ENCODE results near the gene OGFOD3. TPM values are rescaled to one million over a fixed set of nuclear protein-coding genes. Genes with fewer than 3 reads are reported as not detected.
A peak's percentile ranks its signal among the peaks of the same experiment; 100 is the strongest.

Gene OGFOD3
- total and polyA plus RNA-seq, 2 donors from 2014 or later, result 27.8 to 36.1 TPM

- no peak for FAIRE-seq
- no peak for TF ChIP-seq CTCF (IDR thresholded peaks at IDR 0.05; ENCODE audit: borderline replicate concordance, extremely low read depth, insufficient read depth)
- Histone ChIP-seq H3K27ac (ENCODE audit: low read depth in 2 of 2, low read length in 2 of 2) (no peak overlapping the region), H3K9me3 (ENCODE audit: control insufficient read depth in 2 of 3, insufficient read depth in 1 of 3, low read length in 3 of 3) (no peaks in the 10 kb centered on the region), H3K4me1 (ENCODE audit: control insufficient read depth in 2 of 3, insufficient read depth in 2 of 3, low read depth in 1 of 3, low read length in 3 of 3) (no peaks in the 10 kb centered on the region), H3K4me3 (ENCODE audit: low read length in 3 of 3) (no peak overlapping the region), H3K36me3 (ENCODE audit: control insufficient read depth in 2 of 3, insufficient read depth in 3 of 3, low read length in 3 of 3) (peaks cover 0 to 5% (median 4%) of the 10 kb centered on the region in 3 donors), H3K27me3 (ENCODE audit: control insufficient read depth, insufficient read depth, low read length) (no peaks in the 10 kb centered on the region), H3K9ac (ENCODE audit: low read length in 3 of 3) (no peak overlapping the region)
- intact Hi-C loops (cut with DNase I), result no loop called here
- peak in 2 of 5 donors; percentile 42 to 73 for DNase-seq
Observed at GRCh38 chr17:82441691-82442487, 23.5 kb upstream of the OGFOD3 start.

DNA sequence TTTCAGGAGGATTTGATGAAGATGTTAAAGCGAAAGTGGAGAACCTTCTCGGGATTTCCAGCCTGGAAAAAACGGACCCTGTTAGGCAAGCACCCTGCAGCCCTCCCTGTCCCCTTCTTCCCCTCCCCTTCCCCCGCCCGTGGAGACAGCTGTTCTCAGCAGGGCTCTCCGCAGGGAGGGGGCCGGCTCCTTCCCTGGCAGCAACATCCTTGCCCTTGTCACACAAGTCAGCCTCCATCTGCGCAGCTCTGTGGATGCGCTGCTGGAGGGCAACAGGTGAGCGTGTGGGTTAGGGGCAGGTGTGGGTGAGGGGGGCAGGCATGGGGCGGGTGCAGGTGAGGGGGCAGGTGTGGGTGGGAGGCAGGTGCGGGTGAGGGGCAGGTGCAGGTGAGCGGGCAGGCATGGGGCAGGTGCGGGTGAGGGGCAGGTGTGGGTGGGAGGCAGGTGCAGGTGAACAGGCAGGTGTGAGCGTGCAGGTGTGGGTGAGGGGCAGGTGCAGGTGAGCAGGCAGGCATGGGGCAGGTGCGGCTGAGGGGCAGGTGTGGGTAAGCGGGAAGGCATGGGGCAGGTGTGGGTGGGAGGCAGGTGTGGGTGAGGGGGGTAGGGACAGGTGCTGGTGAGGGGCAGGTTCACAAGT is 22.7 kb upstream of the OGFOD3 start:
- Histone ChIP-seq H3K9me3 (ENCODE audit: control insufficient read depth in 2 of 3, insufficient read depth in 1 of 3, low read length in 3 of 3) (no peaks in the 10 kb centered on the region), H3K9ac (ENCODE audit: low read length in 3 of 3) (no peak overlapping the region), H3K4me1 (ENCODE audit: control insufficient read depth in 2 of 3, insufficient read depth in 2 of 3, low read depth in 1 of 3, low read length in 3 of 3) (no peaks in the 10 kb centered on the region), H3K4me3 (ENCODE audit: low read length in 3 of 3) (no peak overlapping the region), H3K27ac (ENCODE audit: low read depth in 2 of 2, low read length in 2 of 2) (no peak overlapping the region), H3K27me3 (ENCODE audit: control insufficient read depth, insufficient read depth, low read length) (no peaks in the 10 kb centered on the region), H3K36me3 (ENCODE audit: control insufficient read depth in 2 of 3, insufficient read depth in 3 of 3, low read length in 3 of 3) (peaks cover 0 to 8% (median 4%) of the 10 kb centered on the region in 3 donors)
- TF ChIP-seq CTCF (IDR thresholded peaks at IDR 0.05; ENCODE audit: borderline replicate concordance, extremely low read depth, insufficient read depth), result no peak
- peak in 3 of 5 donors; percentile 37 to 88 (median 59) for DNase-seq
- FAIRE-seq, result no peak
- intact Hi-C loops (cut with DNase I), result no loop called here

DNA sequence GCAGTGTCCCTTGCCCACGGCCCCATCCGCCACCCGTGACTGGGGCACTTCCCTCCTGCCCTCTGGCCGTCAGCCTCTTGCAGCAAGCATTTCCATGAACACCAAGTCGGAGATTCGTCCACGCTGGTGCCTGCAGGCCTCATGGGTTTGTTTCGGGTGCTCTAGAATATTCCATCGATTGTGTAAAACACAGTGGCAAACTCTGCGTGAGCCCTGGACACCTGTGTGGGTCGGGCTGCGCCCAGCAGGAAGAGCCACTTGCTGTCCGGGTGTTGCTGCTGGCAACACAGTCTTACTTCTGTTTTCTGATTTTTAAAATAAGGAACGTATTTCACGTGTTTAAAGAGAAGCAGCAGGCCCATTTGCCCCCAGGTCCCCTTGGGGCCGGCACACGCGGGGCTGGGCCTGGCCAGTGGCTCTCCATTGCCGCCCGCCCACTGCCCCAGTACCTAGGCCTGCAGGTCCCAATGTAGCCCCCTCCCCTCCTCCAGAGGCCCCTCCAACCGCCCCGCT is 22.1 kb upstream of the OGFOD3 start:
- intact Hi-C loops (cut with DNase I), result no loop called here
- Histone ChIP-seq H3K27ac (ENCODE audit: low read depth in 2 of 2, low read length in 2 of 2) (peak overlapping the region in 1 of 2 donors; percentile 37), H3K9ac (ENCODE audit: low read length in 3 of 3) (no peak overlapping the region), H3K36me3 (ENCODE audit: control insufficient read depth in 2 of 3, insufficient read depth in 3 of 3, low read length in 3 of 3) (peaks cover 0 to 8% (median 4%) of the 10 kb centered on the region in 3 donors), H3K4me1 (ENCODE audit: control insufficient read depth in 2 of 3, insufficient read depth in 2 of 3, low read depth in 1 of 3, low read length in 3 of 3) (no peaks in the 10 kb centered on the region), H3K27me3 (ENCODE audit: control insufficient read depth, insufficient read depth, low read length) (no peaks in the 10 kb centered on the region), H3K9me3 (ENCODE audit: control insufficient read depth in 2 of 3, insufficient read depth in 1 of 3, low read length in 3 of 3) (no peaks in the 10 kb centered on the region), H3K4me3 (ENCODE audit: low read length in 3 of 3) (no peak overlapping the region)
- no peak for TF ChIP-seq CTCF (IDR thresholded peaks at IDR 0.05; ENCODE audit: borderline replicate concordance, extremely low read depth, insufficient read depth)
- DNase-seq (no peak), FAIRE-seq (no peak)
